ACC112 (cell line): Measurements from ENCODE around the gene RNF130.

Experiments used
- H2AFZ ChIP-seq: fragments of 200-600 bp; sonication (generic); one replicate; pipeline ENCODE4 v1.6.0; 2017; ENCODE audit warnings: antibody characterized with exemption, low read length; ENCODE audit not compliant: unreplicated experiment
- H3K27ac ChIP-seq: fragments of 200-600 bp; sonication (generic); 2 replicates; pipeline ENCODE4 v1.5.1; 2014; ENCODE audit warnings: low read depth, mild to moderate bottlenecking, antibody characterized with exemption, low read length, moderate library complexity
- H3K27me3 ChIP-seq: fragments of 200-600 bp; sonication (generic); 2 replicates; pipeline ENCODE4 v1.6.1; 2014; ENCODE audit warnings: mild to moderate bottlenecking, antibody characterized with exemption, low read length, moderate library complexity, mixed read lengths; ENCODE audit not compliant: insufficient read depth
- H3K36me3 ChIP-seq: fragments of 200-600 bp; sonication (generic); 2 replicates; pipeline ENCODE4 v1.6.1; 2016; ENCODE audit warnings: mild to moderate bottlenecking, antibody characterized with exemption, low read length, moderate library complexity, mixed read lengths; ENCODE audit not compliant: insufficient read depth
- H3K4me1 ChIP-seq: fragments of 200-600 bp; sonication (generic); one replicate; pipeline ENCODE4 v1.6.1; 2016; ENCODE audit warnings: low read length, mixed read lengths; ENCODE audit not compliant: insufficient read depth, unreplicated experiment, control insufficient read depth
- H3K4me3 ChIP-seq: fragments of 200-600 bp; sonication (generic); 2 replicates; pipeline ENCODE4 v1.5.1; 2014; ENCODE audit warnings: mild to moderate bottlenecking, low read depth, low read length
- H3K79me2 ChIP-seq: fragments of 200-600 bp; sonication (generic); one replicate; pipeline ENCODE4 v1.6.0; 2016; ENCODE audit warnings: low read length; ENCODE audit not compliant: control insufficient read depth, unreplicated experiment, insufficient read depth

RNF130 gene

GRCh38 chr5:180072256-180072548 is 643 bp upstream of the RNF130 start:
- peaks cover 37% of the 10 kb centered on the region for H3K79me2 ChIP-seq
- peak overlapping the region; percentile 86 for H2AFZ ChIP-seq
- H3K36me3 ChIP-seq, result no peaks in the 10 kb centered on the region
- H3K4me1 ChIP-seq, result peaks cover 12% of the 10 kb centered on the region
- H3K4me3 ChIP-seq, result peak overlapping the region; percentile 98
- no peaks in the 10 kb centered on the region for H3K27me3 ChIP-seq
- no peak overlapping the region; the same call in 1 of the 2 replicates for H3K27ac ChIP-seq

- Histone ChIP-seq H3K4me1 (peaks cover 12% of the 10 kb centered on the region), H3K36me3 (no peaks in the 10 kb centered on the region), H3K79me2 (peaks cover 41% of the 10 kb centered on the region), H3K4me3 (peak overlapping the region; percentile 98), H2AFZ (peak overlapping the region; percentile 96), H3K27me3 (no peaks in the 10 kb centered on the region), H3K27ac (peak overlapping the region; percentile 43; the same call in 1 of the 2 replicates)
Measured at GRCh38 chr5:180070756-180071530, 616 bp downstream of the RNF130 start.

DNA sequence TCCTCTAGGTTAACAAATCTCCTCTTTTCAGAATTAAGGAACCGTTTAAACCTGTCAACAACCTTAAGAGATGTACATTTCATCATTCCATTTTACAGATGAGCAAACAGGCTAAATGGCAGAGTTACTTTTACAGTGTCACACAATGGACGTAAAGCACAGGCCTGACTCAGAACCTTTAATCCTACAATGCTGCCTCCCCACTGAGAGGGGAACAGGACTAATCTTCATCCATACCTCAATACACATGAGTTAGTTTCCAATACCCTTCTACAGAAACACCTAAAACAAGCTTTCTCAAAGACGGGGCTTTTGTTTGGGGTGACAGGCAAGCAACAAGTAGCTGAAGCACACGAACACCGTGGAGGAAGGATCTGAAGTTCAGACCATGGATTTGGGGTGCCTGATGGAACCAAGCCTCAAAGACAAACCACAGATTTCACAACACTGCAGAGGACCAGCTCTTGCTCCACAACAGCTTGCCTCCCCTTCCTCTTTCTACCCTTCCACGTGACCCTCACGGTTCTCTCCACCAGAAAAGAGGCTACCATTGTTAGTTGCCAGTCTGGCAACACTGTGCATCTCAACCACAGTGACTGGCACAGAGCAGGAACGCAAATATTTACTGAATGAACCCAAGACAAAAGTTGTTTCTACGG is 1.8 kb downstream of the RNF130 start:
- Histone ChIP-seq H3K4me3 (peak overlapping the region; percentile 98), H3K4me1 (peaks cover 12% of the 10 kb centered on the region), H3K79me2 (peaks cover 46% of the 10 kb centered on the region), H3K27me3 (no peaks in the 10 kb centered on the region), H3K36me3 (no peaks in the 10 kb centered on the region), H3K27ac (no peak overlapping the region), H2AFZ (no peak overlapping the region)

GRCh38 chr5:180068519-180069090 is 3.0 kb downstream of the RNF130 start:
- Histone ChIP-seq H2AFZ (no peak overlapping the region), H3K36me3 (no peaks in the 10 kb centered on the region), H3K4me1 (peaks cover 12% of the 10 kb centered on the region), H3K4me3 (no peak overlapping the region), H3K27ac (no peak overlapping the region), H3K27me3 (no peaks in the 10 kb centered on the region), H3K79me2 (peaks cover 51% of the 10 kb centered on the region)

DNA sequence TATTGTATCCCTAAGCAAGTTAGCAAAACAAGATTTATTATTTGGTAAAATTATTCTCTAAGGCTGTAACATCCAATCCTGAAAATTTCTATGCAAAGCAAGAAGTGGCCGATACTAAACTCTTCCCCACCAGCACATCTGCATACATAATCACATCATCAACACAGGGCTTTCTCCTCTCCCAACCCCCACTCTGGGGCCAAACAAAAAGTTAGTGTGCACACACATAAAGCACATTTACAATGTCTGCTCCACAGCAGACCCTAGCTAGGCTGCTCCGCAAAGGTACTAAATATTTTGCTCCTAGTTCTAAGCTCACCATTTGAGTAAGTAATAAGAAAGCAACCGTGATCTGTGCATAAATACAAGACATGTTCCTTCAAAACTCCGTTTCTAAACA is 3.6 kb downstream of the RNF130 start:
- Histone ChIP-seq H3K79me2 (peaks cover 51% of the 10 kb centered on the region), H3K27ac (no peak overlapping the region), H2AFZ (no peak overlapping the region), H3K27me3 (no peaks in the 10 kb centered on the region), H3K4me3 (no peak overlapping the region), H3K4me1 (peaks cover 12% of the 10 kb centered on the region), H3K36me3 (no peaks in the 10 kb centered on the region)

- Histone ChIP-seq H3K4me1 (peaks cover 17% of the 10 kb centered on the region), H3K27ac (no peak overlapping the region), H2AFZ (no peak overlapping the region), H3K36me3 (no peaks in the 10 kb centered on the region), H3K4me3 (no peak overlapping the region), H3K79me2 (peaks cover 22% of the 10 kb centered on the region), H3K27me3 (no peaks in the 10 kb centered on the region)
Measured at GRCh38 chr5:180060192-180060591, 11.4 kb downstream of the RNF130 start.

DNA sequence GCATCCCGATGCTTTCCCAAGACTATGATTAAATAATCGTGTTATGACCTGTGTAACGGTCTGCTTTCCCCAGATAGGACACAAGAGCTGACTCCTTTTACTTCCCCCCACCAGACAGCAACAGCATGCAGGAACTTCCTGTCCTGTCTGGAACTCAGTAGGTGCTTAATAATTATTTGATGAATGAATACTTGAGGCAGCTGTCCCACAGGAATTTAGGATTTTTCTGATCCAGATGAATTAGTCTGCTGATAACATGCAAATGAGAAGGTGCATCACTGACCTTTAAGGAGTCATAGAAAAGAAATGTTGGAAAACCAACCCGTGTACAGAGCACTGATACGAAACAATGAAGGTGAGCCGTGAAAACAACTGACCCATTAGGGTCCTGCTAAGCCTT is 12.2 kb downstream of the RNF130 start:
- Histone ChIP-seq H3K27me3 (no peaks in the 10 kb centered on the region), H3K79me2 (peaks cover 14% of the 10 kb centered on the region), H3K27ac (no peak overlapping the region), H3K4me3 (no peak overlapping the region), H3K36me3 (no peaks in the 10 kb centered on the region), H3K4me1 (peaks cover 17% of the 10 kb centered on the region), H2AFZ (no peak overlapping the region)

DNA sequence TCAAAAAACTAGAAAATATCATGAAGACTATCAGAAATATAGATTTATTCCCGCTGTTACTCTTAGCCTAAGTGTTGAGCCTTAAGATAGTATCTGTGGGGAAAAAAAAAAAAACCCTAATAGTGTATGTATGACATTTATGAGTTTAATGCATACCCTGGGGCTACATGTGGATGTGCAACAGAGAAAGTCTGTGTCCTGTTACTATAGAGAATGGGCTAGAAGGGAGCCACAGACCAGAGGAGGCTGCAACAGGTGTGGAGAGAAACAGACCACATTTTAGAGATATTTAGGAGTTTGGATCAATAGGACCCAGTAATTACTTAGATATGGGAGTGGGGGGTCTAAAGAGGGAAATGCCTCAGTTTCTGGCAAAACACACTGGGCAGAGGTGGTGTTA is 15.4 kb downstream of the RNF130 start:
- peaks cover 17% of the 10 kb centered on the region for H3K4me1 ChIP-seq
- H3K4me3 ChIP-seq, result no peak overlapping the region; the same call in 1 of the 2 replicates
- H3K27me3 ChIP-seq, result no peaks in the 10 kb centered on the region
- peaks cover 13% of the 10 kb centered on the region for H3K79me2 ChIP-seq
- no peak overlapping the region for H2AFZ ChIP-seq
- no peaks in the 10 kb centered on the region for H3K36me3 ChIP-seq
- no peak overlapping the region for H3K27ac ChIP-seq

GRCh38 chr5:180054226-180054625 is 17.3 kb downstream of the RNF130 start:
- no peaks in the 10 kb centered on the region for H3K36me3 ChIP-seq
- no peaks in the 10 kb centered on the region for H3K27me3 ChIP-seq
- H3K4me3 ChIP-seq, result no peak overlapping the region
- peaks cover 17% of the 10 kb centered on the region for H3K4me1 ChIP-seq
- no peak overlapping the region for H2AFZ ChIP-seq
- H3K27ac ChIP-seq, result no peak overlapping the region
- peaks cover 14% of the 10 kb centered on the region for H3K79me2 ChIP-seq

GRCh38 chr5:180053061-180053602 is 18.4 kb downstream of the RNF130 start:
- no peaks in the 10 kb centered on the region for H3K36me3 ChIP-seq
- H2AFZ ChIP-seq, result no peak overlapping the region
- H3K27ac ChIP-seq, result no peak overlapping the region
- no peak overlapping the region for H3K4me3 ChIP-seq
- H3K4me1 ChIP-seq, result peaks cover 17% of the 10 kb centered on the region
- H3K27me3 ChIP-seq, result no peaks in the 10 kb centered on the region
- H3K79me2 ChIP-seq, result peaks cover 17% of the 10 kb centered on the region
